ENCODE measurements around the gene DNHD1.

- TF ChIP-seq CTCF (IDR thresholded peaks at IDR 0.05), result no peak
- TF ChIP-seq POLR2A (IDR thresholded peaks at IDR 0.05), result no peak
These were observed 8.6 kb downstream of the DNHD1 start for GRCh38 chr11:6505577-6506240.
